ENCODE data around the gene LYPD6B.

DNA sequence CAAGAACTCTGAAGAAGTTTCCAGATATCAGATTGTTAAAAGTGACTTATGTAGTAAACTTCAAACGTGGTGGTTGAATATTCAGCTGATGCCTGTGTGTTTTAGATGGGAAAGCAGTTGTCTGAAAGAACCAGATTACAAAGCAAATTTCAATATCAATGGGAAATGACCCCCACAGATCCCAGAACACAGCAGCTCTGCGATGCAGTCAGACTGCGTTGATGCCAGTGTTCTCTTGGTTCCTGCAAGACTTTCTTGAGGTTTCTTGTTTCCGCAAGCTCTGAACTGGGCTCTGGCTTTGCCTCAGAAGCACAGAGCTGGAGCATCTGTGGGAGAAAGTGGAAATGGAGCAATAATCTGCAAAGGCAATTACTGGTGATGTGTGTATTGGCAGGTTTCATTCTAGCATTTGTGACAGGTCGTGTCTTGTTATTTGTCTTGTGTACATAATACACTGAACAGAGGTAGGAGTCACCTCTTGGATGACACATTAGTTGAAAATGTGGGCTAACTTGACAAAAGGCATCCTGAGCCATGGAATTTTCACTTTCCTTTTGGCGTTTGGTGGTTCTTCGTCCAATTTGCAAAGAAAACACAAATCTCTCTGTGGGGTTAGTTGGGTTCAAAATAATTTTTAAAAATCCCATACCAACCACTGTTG lies 10.8 kb upstream of the LYPD6B start:
- TF ChIP-seq, protein P1, sequence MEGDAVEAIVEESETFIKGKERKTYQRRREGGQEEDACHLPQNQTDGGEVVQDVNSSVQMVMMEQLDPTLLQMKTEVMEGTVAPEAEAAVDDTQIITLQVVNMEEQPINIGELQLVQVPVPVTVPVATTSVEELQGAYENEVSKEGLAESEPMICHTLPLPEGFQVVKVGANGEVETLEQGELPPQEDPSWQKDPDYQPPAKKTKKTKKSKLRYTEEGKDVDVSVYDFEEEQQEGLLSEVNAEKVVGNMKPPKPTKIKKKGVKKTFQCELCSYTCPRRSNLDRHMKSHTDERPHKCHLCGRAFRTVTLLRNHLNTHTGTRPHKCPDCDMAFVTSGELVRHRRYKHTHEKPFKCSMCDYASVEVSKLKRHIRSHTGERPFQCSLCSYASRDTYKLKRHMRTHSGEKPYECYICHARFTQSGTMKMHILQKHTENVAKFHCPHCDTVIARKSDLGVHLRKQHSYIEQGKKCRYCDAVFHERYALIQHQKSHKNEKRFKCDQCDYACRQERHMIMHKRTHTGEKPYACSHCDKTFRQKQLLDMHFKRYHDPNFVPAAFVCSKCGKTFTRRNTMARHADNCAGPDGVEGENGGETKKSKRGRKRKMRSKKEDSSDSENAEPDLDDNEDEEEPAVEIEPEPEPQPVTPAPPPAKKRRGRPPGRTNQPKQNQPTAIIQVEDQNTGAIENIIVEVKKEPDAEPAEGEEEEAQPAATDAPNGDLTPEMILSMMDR (IDR thresholded peaks at IDR 0.05; ENCODE audit: poor library complexity), result no peak
- no peak for TF ChIP-seq EZH2 (IDR thresholded peaks at IDR 0.05; ENCODE audit: borderline replicate concordance)

Measured in hepatocyte (in vitro differentiated cells).